ENCODE measurements around the gene CDC42BPA.

DNA sequence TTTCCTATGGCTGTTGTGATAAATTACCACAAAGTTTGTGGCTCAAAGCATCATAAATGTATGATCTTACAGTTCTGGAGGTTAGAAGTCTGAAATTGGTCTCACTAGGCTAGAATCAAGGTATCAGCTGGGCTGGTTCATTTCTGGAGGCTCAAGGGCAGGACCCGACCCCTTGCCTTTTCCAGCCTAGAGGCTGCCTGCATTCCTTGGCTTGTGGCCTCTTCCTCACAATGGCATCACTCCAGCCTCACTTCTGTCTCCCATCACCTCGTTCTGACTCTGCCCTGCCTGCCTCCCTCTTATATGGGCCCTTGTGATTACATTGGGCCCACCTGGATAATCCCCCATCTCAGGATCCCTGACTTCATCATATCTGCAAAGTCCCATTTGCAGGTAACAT is 370.2 kb downstream of the CDC42BPA start:
- TF ChIP-seq EZH2 (IDR thresholded peaks at IDR 0.05) (no peak), POLR2AphosphoS5 (IDR thresholded peaks at IDR 0.05; ENCODE audit: borderline replicate concordance, low read depth, low read length) (no peak)

Data from SK-N-MC (cell line).